ENCODE data around the gene TOP2B.

Gene TOP2B

DNA sequence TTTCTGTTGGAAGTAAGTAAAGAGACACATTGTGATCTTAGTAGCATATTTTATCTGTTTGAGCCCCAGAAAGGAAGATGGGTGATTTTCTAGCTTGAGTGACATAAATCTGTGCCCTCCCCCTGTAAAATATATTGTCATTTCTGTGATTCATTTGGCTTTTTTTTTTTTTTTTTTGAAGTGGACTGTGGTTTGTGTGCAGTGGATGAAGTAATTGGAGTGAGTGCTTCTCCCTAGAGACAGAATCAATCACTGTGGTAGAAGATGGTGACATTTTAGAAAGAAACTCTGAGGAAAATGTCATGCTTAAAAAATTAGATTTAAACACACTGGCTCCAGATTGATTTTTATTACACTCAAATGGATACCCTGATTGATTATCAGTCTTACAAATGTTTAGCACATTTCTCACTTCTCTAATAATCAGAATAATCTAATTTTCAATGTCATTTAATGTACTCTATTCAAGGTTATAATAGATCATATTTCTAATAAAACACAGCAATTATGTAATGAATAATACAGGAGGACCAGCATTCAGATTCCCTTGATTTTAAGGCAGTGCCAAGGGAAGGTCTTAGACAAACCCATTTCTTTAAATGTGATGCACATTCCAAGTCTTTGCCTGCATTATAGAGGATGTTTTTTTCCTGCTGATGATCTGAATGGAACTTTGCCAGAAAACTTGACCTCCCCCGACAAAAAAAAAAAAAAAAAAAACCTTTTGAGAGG lies 116.6 kb downstream of the TOP2B start:
- TF ChIP-seq ARNT (IDR thresholded peaks at IDR 0.05), result no peak
- TF ChIP-seq ZNF384 (IDR thresholded peaks at IDR 0.05), result peak; percentile 79
- TF ChIP-seq, protein P1, sequence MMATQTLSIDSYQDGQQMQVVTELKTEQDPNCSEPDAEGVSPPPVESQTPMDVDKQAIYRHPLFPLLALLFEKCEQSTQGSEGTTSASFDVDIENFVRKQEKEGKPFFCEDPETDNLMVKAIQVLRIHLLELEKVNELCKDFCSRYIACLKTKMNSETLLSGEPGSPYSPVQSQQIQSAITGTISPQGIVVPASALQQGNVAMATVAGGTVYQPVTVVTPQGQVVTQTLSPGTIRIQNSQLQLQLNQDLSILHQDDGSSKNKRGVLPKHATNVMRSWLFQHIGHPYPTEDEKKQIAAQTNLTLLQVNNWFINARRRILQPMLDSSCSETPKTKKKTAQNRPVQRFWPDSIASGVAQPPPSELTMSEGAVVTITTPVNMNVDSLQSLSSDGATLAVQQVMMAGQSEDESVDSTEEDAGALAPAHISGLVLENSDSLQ (IDR thresholded peaks at IDR 0.05), result peak; percentile 61
- TF ChIP-seq L3MBTL2 (conservative IDR thresholded peaks at IDR 0.05), result no peak
- no peak for TF ChIP-seq FOXM1 (IDR thresholded peaks at IDR 0.05; ENCODE audit: borderline replicate concordance)
- DNase-seq (ENCODE audit: extremely low spot score), result no peak
- POLR2A ChIA-PET, result no interaction called here
- CTCF ChIA-PET, result interaction anchor here (0.6 kb wide), 1 partner anchor 40 kb away, joined by 3 read pairs; no protein-coding TSS in a partner anchor
